ENCODE measurements around the gene SLC17A8.
"Not testable (repeated sequence)": the region's sequence is repeated elsewhere in the genome, so short reads cannot be mapped to it uniquely, and the experiment has no call there.

Gene SLC17A8

GRCh38 chr12:100372853-100373640 is 16.2 kb downstream of the SLC17A8 start:
- no peak for DNase-seq

GRCh38 chr12:100375038-100375735 is 18.3 kb downstream of the SLC17A8 start:
- no peak for DNase-seq

- DNase-seq: no peak
Measured at GRCh38 chr12:100376161-100376560, 19.3 kb downstream of the SLC17A8 start.

- DNase-seq: no peak
Measured at GRCh38 chr12:100381379-100381778, 24.5 kb downstream of the SLC17A8 start.

- no peak for DNase-seq
Measured at GRCh38 chr12:100382338-100382737, 25.5 kb downstream of the SLC17A8 start.

DNA sequence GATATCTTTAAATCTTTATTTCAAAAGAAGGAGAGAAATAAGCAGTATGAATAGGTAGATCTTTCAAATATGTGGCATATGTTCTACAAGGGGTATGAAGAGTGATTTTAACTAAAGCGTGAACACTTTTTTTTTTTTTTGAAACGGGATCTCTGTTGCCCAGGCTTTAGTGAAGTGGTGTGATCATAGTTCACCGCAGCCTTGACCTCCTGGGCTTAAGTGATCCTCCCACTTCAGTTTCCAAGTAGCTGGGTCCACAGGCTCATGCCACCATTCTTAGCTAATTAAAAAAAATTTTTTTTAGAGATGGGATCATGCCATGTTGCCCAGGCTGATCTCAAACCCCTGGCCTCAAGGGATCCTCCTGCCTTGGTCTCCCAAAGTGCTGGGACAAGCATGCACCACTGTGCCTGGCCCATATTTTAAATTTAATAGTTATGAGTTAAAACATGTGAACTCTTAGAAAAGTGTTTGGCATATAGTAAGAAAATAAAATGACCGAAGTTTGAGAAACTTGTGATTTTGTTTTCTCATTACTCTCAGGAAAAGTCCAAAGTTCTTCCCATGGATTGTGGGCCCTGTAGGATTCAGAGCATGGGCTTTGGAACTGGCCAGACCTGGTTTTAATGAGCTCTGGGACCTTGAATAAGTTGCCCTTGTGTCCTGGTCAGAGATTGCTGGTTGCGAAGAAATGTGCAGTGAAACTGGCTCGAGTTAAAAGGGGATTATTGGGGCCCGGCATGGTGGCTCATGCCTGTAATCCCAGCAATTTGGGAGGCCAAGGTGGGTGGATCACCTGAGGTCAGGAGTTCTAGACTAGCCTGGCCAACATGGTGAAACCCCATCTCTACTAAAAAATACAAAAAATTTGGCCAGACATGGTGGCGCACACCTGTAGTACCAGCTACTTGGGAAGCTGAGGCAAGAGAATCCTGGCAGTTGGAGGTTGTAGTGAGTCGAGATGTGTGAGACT is 27.0 kb downstream of the SLC17A8 start:
- DNase-seq: no peak

- DNase-seq: no peak
Measured at GRCh38 chr12:100384559-100384935, 27.7 kb downstream of the SLC17A8 start.

DNA sequence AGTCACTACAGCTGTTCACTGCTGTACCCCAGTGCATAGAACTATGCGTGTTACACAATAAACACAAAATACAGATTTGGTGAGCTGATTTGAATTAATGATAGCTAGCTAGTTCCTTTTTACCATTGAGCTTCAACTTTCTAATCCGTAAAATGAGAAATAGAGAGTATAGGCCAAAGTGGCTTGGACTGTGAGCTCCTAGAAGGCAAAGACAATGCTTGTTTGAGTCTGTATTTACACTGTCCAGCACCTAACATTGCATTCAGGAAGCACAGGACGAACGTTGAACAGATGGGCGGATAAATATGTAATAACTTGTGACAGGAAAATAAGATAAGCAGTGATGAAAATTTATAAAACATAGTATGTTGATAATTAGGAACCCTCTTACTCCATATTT is 31.5 kb downstream of the SLC17A8 start:
- DNase-seq: no peak

- no peak for DNase-seq
Measured at GRCh38 chr12:100391856-100392255, 35.0 kb downstream of the SLC17A8 start.

DNA sequence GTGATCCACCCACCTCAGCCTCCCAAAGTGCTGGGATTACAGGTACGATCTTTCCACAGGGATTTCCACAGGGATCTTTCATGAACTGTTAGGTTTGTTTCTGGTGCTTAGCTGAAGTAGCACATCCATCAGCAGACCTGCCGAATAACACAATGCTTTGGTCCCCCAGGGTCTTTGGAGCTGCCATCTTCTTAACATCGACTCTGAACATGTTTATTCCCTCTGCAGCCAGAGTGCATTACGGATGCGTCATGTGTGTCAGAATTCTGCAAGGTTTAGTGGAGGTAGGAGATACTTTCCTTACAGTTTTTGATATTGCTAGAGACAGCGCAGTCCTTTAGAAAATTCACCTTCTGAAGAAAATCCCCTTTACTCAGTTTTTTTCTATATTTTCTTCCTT is 36.3 kb downstream of the SLC17A8 start:
- DNase-seq: no peak

DNA sequence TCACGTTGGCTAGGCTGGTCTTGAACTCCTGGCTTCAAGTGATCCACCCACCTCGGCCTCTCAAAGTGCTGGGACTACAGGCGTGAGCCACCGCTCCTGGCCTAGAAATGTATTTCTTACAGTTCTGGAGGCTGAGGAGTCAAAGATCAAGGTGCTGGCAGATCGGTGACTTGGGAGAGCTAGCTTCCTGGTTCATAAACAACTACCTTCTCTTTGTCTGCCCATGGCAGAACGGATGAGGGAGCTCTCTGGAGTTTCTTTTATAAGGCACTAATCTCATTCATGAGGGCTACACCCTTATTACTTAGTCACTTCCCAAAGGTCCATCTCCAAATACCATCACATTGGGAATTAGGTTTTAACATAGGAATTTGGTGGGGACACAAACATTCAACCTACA is 38.9 kb downstream of the SLC17A8 start:
- no peak for DNase-seq

GRCh38 chr12:100398307-100398706 is 41.4 kb downstream of the SLC17A8 start:
- no peak for DNase-seq

DNA sequence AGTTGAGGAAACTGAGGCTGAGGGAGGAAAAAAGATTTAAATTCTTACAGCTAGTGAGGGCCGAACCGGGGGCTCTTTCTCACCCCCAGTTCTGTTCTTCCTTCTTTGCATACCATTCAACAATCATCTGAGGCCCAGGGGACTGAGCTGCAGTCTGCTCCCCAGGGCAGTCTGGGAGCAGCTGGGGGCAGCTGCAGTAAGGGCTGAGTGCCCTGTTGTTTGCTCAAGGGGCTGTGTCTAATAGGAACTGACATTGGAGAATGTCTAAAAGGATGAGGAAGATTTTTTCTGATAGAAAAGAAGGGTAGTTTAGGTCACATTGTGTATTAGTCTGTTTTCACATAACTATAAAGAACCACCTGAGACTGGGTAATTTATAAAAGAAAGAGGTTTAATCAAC is 42.2 kb downstream of the SLC17A8 start:
- no peak for DNase-seq

DNA sequence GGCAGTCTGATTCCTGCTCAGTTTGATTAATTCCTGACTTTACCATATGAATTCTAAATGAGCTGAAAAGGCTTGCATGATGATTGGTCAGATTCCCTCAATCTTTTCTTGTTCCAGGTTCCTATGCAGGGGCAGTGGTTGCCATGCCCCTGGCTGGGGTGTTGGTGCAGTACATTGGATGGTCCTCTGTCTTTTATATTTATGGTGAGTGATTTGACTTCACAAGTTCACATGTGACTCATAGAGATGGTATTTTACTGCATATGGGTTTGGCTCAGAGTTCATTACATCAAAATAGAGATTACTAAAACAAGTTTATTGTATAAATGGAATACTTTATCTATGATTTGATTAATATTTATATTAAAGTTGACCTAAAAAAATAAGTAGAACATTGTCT is 44.8 kb downstream of the SLC17A8 start:
- no peak for DNase-seq

- DNase-seq: no peak
Measured at GRCh38 chr12:100402763-100403162, 45.9 kb downstream of the SLC17A8 start.

DNA sequence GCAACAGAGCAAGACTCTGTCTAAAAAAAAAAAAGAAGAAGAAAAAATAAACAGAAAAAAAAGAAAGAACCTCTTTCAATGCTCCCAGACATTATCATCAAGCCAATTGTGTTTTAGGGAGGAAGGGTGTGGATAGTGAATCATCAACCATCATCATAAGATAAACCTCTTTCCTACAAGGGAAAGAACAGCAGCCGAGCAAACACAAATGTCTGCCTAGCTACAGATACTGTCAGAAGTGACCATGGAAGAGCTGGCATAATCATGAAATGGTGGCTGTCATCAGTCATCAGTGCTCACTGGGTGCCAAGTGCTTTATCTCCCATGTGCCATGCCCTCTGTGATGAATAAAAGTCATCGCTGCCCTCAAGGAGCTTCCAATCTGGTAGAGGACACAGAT is 46.6 kb downstream of the SLC17A8 start:
- no peak for DNase-seq

DNA sequence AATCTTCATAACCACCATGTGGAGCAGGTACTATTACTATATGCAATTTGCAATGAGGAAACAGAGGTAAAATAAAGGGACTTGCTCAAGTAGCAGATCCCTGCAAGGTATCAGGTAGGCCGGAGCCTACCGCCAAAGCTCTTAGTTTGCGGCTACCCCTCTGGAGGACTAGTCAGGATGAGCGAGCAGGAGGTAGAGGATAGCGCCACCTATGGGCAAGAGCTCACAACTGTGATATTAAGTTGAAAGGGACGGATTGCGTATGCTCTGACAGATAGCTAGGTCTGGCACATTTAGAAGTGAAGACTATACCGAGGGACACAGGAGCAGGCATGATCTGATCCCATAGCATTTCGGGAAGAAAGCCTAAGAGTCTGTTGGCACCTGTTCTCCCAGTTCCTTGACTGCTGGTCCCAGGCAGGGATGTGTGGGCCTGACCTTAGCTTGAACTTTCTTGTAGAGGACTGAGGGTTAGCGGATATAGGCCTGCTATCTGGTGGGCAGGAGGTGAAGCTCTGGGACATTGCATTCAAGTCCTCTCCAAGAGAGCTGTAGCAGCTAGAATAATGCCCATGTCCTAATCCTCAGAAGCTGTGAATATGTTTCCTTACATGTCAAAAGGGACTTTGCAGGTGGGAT is 48.0 kb downstream of the SLC17A8 start:
- DNase-seq: no peak

GRCh38 chr12:100413001-100413400 is 56.1 kb downstream of the SLC17A8 start:
- no peak for DNase-seq

DNA sequence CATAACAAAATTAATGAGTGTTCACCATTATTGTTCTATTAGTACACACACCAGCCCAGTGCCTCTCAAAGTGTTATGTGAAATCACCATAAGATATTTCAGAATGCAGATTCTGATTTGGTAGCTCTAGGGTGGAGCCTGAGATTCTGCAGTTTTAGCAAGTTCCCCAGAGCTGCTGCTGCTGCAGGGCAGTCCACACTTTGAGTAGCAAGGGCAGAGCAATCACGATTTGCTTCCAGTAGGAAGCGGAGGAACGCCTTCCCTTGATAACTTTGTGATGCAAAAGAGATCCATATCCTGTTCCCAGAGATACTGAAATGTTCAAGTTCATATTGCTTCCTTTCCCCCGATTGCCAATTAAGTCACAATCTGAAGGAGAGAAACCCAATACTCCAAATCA is 57.9 kb downstream of the SLC17A8 start:
- DNase-seq: no peak

- DNase-seq: no peak
Measured at GRCh38 chr12:100422646-100423045, 65.8 kb downstream of the SLC17A8 start.

GRCh38 chr12:100426145-100426544 is 69.3 kb downstream of the SLC17A8 start:
- no peak for DNase-seq

DNA sequence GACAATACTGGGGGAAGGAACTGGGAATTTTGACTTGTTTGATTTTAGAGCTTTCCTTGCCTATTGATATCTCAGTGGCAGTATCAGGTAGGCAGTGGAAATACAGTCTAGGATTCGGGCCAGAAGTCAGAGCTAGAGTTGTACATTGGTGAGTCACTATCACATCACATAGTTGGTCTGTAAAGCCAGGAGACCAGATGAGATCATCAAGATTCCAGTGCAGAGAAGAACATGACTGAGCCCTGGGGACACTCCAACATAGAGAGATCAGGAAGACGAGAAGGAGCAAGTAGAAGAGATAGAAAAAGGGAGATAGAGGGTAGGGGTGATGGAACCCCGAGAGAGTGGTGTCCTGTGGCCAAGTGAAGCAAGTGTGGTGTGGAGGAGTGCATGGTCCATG is 70.2 kb downstream of the SLC17A8 start:
- no peak for DNase-seq

GRCh38 chr12:100430251-100430650 is 73.4 kb downstream of the SLC17A8 start:
- not testable (repeated sequence) for DNase-seq

Data from NK-92 treated with Interleukin-12 subunit alpha and Interleukin-12 subunit beta, amount 100 ng/mL, for 24 hours (cell line).